Erythroblast (primary cell): ENCODE results near the gene ZNF484.

Source experiments
- GATA1 ChIP-seq: IDR thresholded peaks from 2 replicates; pipeline ENCODE4 v1.6.1; 2011; ENCODE audit warnings: low read depth, mild to moderate bottlenecking, control low read depth, low read length, moderate library complexity
- POLR2A ChIP-seq: IDR thresholded peaks from 2 replicates; pipeline ENCODE4 v1.6.1; 2011; ENCODE audit warnings: mild to moderate bottlenecking, low read length

DNA sequence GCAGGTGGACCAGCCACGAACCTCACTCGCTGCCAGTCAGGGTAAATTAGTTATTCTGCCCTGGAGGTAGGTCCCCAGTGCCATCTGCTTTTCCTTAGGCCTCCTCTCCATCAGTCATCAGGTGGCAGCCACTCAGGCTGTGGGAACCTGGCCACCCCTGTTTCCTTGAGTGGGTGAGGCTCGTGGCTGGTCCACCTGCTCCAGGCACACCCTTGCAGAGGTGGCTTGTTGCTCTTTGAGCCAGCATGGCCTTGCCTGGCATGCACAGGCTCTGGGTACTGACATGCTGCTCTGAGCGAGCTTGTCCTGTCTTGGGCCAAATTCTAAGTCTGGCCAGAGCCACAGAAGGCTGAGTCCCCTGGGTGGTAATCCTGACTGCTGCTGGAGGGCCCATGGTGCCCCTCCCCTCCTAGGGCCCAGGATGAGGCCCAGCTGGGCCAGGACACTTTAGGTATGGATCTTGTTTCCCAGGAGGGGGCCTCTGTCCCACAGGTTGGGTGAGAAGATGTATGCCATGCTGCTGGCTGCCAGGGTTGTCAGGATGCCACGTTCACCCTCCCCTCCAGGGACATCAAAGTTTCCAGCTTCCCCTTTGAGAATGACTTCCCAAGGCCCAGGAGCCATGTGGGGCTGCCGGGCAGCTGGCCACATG, 17.0 kb upstream of the ZNF484 start:
- TF ChIP-seq POLR2A (no peak), GATA1 (no peak)
